DND-41 (cell line): ENCODE data around the gene USP10.
"Not testable (repeated sequence)": the region's sequence is repeated elsewhere in the genome, so short reads cannot be mapped to it uniquely, and the experiment has no call there.

Experiments
- EZH2 ChIP-seq: IDR thresholded peaks from 3 replicates; pipeline ENCODE4 v1.6.1; 2012; ENCODE audit warnings: borderline replicate concordance, low read depth, mild to moderate bottlenecking, moderate library complexity, low read length, inconsistent platforms; ENCODE audit not compliant: severe bottlenecking
- TF ChIP-seq, protein P1 (sequence below): IDR thresholded peaks from 2 replicates; pipeline ENCODE4 v1.5.1; 2012; ENCODE audit warnings: borderline replicate concordance, low read length, moderate library complexity, mild to moderate bottlenecking; ENCODE audit not compliant: poor library complexity, severe bottlenecking; ENCODE audit errors: extremely low read depth

DNA sequence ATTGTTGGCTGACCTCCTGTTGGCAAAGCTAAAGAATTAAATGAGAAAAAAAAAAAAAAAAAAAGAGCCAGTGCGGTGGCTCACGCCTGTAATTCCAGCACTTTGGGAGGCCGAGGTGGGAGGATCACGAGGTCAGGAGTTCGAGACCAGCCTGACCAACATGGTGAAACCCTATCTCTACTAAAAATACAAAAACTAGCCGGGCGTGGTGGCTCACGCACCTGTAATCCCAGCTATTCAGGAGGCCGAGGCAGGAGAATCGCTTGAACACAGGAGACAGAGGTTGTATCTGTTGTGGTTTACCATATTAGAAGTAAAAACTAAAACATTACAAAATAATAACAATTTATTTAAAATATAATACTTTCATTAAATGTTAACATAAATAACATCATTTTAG is 5.9 kb upstream of the USP10 start:
- TF ChIP-seq, protein P1, sequence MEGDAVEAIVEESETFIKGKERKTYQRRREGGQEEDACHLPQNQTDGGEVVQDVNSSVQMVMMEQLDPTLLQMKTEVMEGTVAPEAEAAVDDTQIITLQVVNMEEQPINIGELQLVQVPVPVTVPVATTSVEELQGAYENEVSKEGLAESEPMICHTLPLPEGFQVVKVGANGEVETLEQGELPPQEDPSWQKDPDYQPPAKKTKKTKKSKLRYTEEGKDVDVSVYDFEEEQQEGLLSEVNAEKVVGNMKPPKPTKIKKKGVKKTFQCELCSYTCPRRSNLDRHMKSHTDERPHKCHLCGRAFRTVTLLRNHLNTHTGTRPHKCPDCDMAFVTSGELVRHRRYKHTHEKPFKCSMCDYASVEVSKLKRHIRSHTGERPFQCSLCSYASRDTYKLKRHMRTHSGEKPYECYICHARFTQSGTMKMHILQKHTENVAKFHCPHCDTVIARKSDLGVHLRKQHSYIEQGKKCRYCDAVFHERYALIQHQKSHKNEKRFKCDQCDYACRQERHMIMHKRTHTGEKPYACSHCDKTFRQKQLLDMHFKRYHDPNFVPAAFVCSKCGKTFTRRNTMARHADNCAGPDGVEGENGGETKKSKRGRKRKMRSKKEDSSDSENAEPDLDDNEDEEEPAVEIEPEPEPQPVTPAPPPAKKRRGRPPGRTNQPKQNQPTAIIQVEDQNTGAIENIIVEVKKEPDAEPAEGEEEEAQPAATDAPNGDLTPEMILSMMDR, result not testable (repeated sequence)
- TF ChIP-seq EZH2, result not testable (repeated sequence)
